Activated CD8-positive, alpha-beta T cell treated with anti-CD3 and anti-CD28 coated beads, Interleukin-2, amount 10 ng/mL, durations not matched to agents 7 days and 5 days (primary cell): ENCODE measurements around the gene ZC3H15. TPM values are rescaled to one million over a fixed set of nuclear protein-coding genes. Genes with fewer than 3 reads are reported as not detected.

ENCODE experiments used
- ATAC-seq: fragments of 150-1000 bp; cut with Tn5 transposase; one replicate; pipeline ENCODE4 v1.10.0; 2021; ENCODE audit warnings: moderate library complexity
- CTCF ChIA-PET: fragments of 350-600 bp; sonication (Branson Sonifier 250); formaldehyde crosslinking; loops from one replicate; lab custom pipeline; 2021; ENCODE audit warnings: antibody characterized with exemption; lab: Charles Lee
- POLR2A ChIA-PET: fragments of 350-600 bp; sonication (Branson Sonifier 250); formaldehyde crosslinking; loops from one replicate; lab custom pipeline; 2021; ENCODE audit warnings: antibody characterized with exemption; lab: Charles Lee
- DNase-seq: peaks from one replicate; pipeline ENCODE4 v3.0.0-alpha.2; 2020
- H3K27ac Mint-ChIP-seq: one replicate; pipeline ENCODE4 v1.8.0; 2021; ENCODE audit warnings: mild to moderate bottlenecking, mixed read lengths
- H3K27me3 Mint-ChIP-seq: one replicate; pipeline ENCODE4 v1.8.0; 2021; ENCODE audit warnings: low read depth, mixed read lengths
- H3K36me3 Mint-ChIP-seq: one replicate; pipeline ENCODE4 v1.8.0; 2021; ENCODE audit warnings: low read depth, mixed read lengths
- H3K4me1 Mint-ChIP-seq: one replicate; pipeline ENCODE4 v1.8.0; 2021; ENCODE audit warnings: low read depth, mixed read lengths
- H3K4me3 Mint-ChIP-seq: one replicate; pipeline ENCODE4 v1.8.0; 2021; ENCODE audit warnings: mild to moderate bottlenecking, mixed read lengths
- H3K9me3 Mint-ChIP-seq: one replicate; pipeline ENCODE4 v1.8.0; 2022; ENCODE audit warnings: mixed read lengths; ENCODE audit not compliant: insufficient read depth
- total RNA-seq, 2 experiments: library from RNA; stranded (reverse); gene quantifications; one replicate each; pipeline ENCODE4 v1.2.3, GENCODE V29; 2021

The ZC3H15 gene
- total RNA-seq, 2 experiments from 2014 or later = 68.1 to 73.7 TPM

- POLR2A ChIA-PET = no interaction called here
- CTCF ChIA-PET = interaction anchor here (0.8 kb wide), 1 partner anchor 97 kb away, joined by 3 read pairs; no protein-coding TSS in a partner anchor
- Mint-ChIP-seq H3K27ac (no peak overlapping the region), H3K4me3 (no peak overlapping the region), H3K9me3 (no peaks in the 10 kb centered on the region), H3K4me1 (no peaks in the 10 kb centered on the region), H3K27me3 (peaks cover 2% of the 10 kb centered on the region), H3K36me3 (no peaks in the 10 kb centered on the region)
- DNase-seq (no peak), ATAC-seq (no peak)
Observed at GRCh38 chr2:186544255-186544675, 58.2 kb downstream of the ZC3H15 start.

- Mint-ChIP-seq H3K36me3 (no peaks in the 10 kb centered on the region), H3K4me3 (no peak overlapping the region), H3K9me3 (no peaks in the 10 kb centered on the region), H3K4me1 (no peaks in the 10 kb centered on the region), H3K27ac (no peak overlapping the region), H3K27me3 (peaks cover 2% of the 10 kb centered on the region)
- ChIA-PET CTCF (no interaction called here), POLR2A (no interaction called here)
- ATAC-seq (no peak), DNase-seq (no peak)
Observed at GRCh38 chr2:186546846-186547245, 60.8 kb downstream of the ZC3H15 start.

GRCh38 chr2:186551323-186552050 is 65.4 kb downstream of the ZC3H15 start:
- no peaks in the 10 kb centered on the region for H3K9me3 Mint-ChIP-seq
- no peak overlapping the region for H3K4me3 Mint-ChIP-seq
- peaks cover 2% of the 10 kb centered on the region for H3K27me3 Mint-ChIP-seq
- CTCF ChIA-PET = no interaction called here
- no peaks in the 10 kb centered on the region for H3K36me3 Mint-ChIP-seq
- no peak overlapping the region for H3K27ac Mint-ChIP-seq
- no peaks in the 10 kb centered on the region for H3K4me1 Mint-ChIP-seq
- no peak for DNase-seq
- POLR2A ChIA-PET = no interaction called here
- no peak for ATAC-seq

GRCh38 chr2:186554429-186554828 is 68.4 kb downstream of the ZC3H15 start:
- Mint-ChIP-seq H3K36me3 (no peaks in the 10 kb centered on the region), H3K27me3 (peaks cover 5% of the 10 kb centered on the region), H3K27ac (no peak overlapping the region), H3K4me1 (no peaks in the 10 kb centered on the region), H3K4me3 (no peak overlapping the region), H3K9me3 (no peaks in the 10 kb centered on the region)
- ChIA-PET CTCF (no interaction called here), POLR2A (no interaction called here)
- no peak for ATAC-seq
- no peak for DNase-seq

GRCh38 chr2:186554850-186555671 is 69.0 kb downstream of the ZC3H15 start:
- ATAC-seq (no peak), DNase-seq (no peak)
- ChIA-PET CTCF (interaction anchor here (1.0 kb wide), 1 partner anchor 87 kb away, joined by 3 read pairs; no protein-coding TSS in a partner anchor), POLR2A (no interaction called here)
- Mint-ChIP-seq H3K36me3 (no peaks in the 10 kb centered on the region), H3K27ac (no peak overlapping the region), H3K4me1 (no peaks in the 10 kb centered on the region), H3K27me3 (peaks cover 5% of the 10 kb centered on the region), H3K9me3 (no peaks in the 10 kb centered on the region), H3K4me3 (no peak overlapping the region)

GRCh38 chr2:186558512-186559276 is 72.6 kb downstream of the ZC3H15 start:
- Mint-ChIP-seq H3K36me3 (no peaks in the 10 kb centered on the region), H3K9me3 (no peaks in the 10 kb centered on the region), H3K27me3 (peaks cover 3% of the 10 kb centered on the region), H3K27ac (no peak overlapping the region), H3K4me3 (no peak overlapping the region), H3K4me1 (no peaks in the 10 kb centered on the region)
- no peak for DNase-seq
- ChIA-PET CTCF (no interaction called here), POLR2A (no interaction called here)
- no peak for ATAC-seq

Other genes starting within 250 kb of the ZC3H15 start
- gene ITGAV, start 103.8 kb downstream of the ZC3H15 start, total RNA-seq = 1 to 10 TPM; 4.9 to 5.6 TPM
- under 1 TPM; 0.18 to 0.29 TPM for gene FAM171B, start 207.8 kb downstream of the ZC3H15 start, total RNA-seq